ENCODE results near the gene ABHD17A.

Gene ABHD17A

GRCh38 chr19:1921326-1921725 lies 36.0 kb upstream of the ABHD17A start:
- no peaks in the 10 kb centered on the region for H3K4me1 ChIP-seq (ENCODE audit: insufficient read depth, low read length)
- no peak overlapping the region for H3K27ac ChIP-seq (ENCODE audit: low read length)
- H3K4me3 ChIP-seq (ENCODE audit: low read length): no peak overlapping the region
- H3K27me3 ChIP-seq (ENCODE audit: insufficient read depth, low read length): no peaks in the 10 kb centered on the region
- no peaks in the 10 kb centered on the region for H3K9me3 ChIP-seq (ENCODE audit: insufficient read depth, low read depth, low read length)
- peaks cover 58% of the 10 kb centered on the region for H3K36me3 ChIP-seq (ENCODE audit: insufficient read depth, low read depth, low read length)
- no peak overlapping the region for H3K9ac ChIP-seq (ENCODE audit: low read depth, low read length)

- H3K36me3 ChIP-seq (ENCODE audit: insufficient read depth, low read depth, low read length): peaks cover 59% of the 10 kb centered on the region
These were observed 35.3 kb upstream of the ABHD17A start for GRCh38 chr19:1920644-1921043.

GRCh38 chr19:1918975-1919374 lies 33.7 kb upstream of the ABHD17A start:
- Histone ChIP-seq H3K4me1 (ENCODE audit: insufficient read depth, low read length) (no peaks in the 10 kb centered on the region), H3K9ac (ENCODE audit: low read depth, low read length) (no peak overlapping the region), H3K27ac (ENCODE audit: low read length) (no peak overlapping the region), H3K27me3 (ENCODE audit: insufficient read depth, low read length) (no peaks in the 10 kb centered on the region), H3K9me3 (ENCODE audit: insufficient read depth, low read depth, low read length) (no peaks in the 10 kb centered on the region), H3K4me3 (ENCODE audit: low read length) (no peak overlapping the region), H3K36me3 (ENCODE audit: insufficient read depth, low read depth, low read length) (peaks cover 62% of the 10 kb centered on the region)

More at GRCh38 chr19:1920644-1921043, 35.3 kb upstream of the ABHD17A start:
- H3K9me3 ChIP-seq (ENCODE audit: insufficient read depth, low read depth, low read length): no peaks in the 10 kb centered on the region
- no peak overlapping the region for H3K27ac ChIP-seq (ENCODE audit: low read length)
- H3K4me1 ChIP-seq (ENCODE audit: insufficient read depth, low read length): no peaks in the 10 kb centered on the region
- no peak overlapping the region for H3K9ac ChIP-seq (ENCODE audit: low read depth, low read length)
- no peaks in the 10 kb centered on the region for H3K27me3 ChIP-seq (ENCODE audit: insufficient read depth, low read length)
- no peak overlapping the region for H3K4me3 ChIP-seq (ENCODE audit: low read length)

- Histone ChIP-seq H3K9ac (ENCODE audit: low read depth, low read length) (no peak overlapping the region), H3K36me3 (ENCODE audit: insufficient read depth, low read depth, low read length) (peaks cover 63% of the 10 kb centered on the region), H3K9me3 (ENCODE audit: insufficient read depth, low read depth, low read length) (no peaks in the 10 kb centered on the region), H3K4me1 (ENCODE audit: insufficient read depth, low read length) (no peaks in the 10 kb centered on the region), H3K4me3 (ENCODE audit: low read length) (no peak overlapping the region), H3K27ac (ENCODE audit: low read length) (no peak overlapping the region), H3K27me3 (ENCODE audit: insufficient read depth, low read length) (no peaks in the 10 kb centered on the region)
These were observed 32.6 kb upstream of the ABHD17A start for GRCh38 chr19:1917926-1918325.

- H3K27me3 ChIP-seq (ENCODE audit: insufficient read depth, low read length): no peaks in the 10 kb centered on the region
- H3K4me3 ChIP-seq (ENCODE audit: low read length): no peak overlapping the region
- no peaks in the 10 kb centered on the region for H3K4me1 ChIP-seq (ENCODE audit: insufficient read depth, low read length)
- H3K9ac ChIP-seq (ENCODE audit: low read depth, low read length): no peak overlapping the region
- peaks cover 58% of the 10 kb centered on the region for H3K36me3 ChIP-seq (ENCODE audit: insufficient read depth, low read depth, low read length)
- no peaks in the 10 kb centered on the region for H3K9me3 ChIP-seq (ENCODE audit: insufficient read depth, low read depth, low read length)
- no peak overlapping the region for H3K27ac ChIP-seq (ENCODE audit: low read length)
These were observed 31.9 kb upstream of the ABHD17A start for GRCh38 chr19:1917146-1917545.

GRCh38 chr19:1914826-1915341 lies 29.6 kb upstream of the ABHD17A start:
- H3K27ac ChIP-seq (ENCODE audit: low read length): no peak overlapping the region
- no peaks in the 10 kb centered on the region for H3K27me3 ChIP-seq (ENCODE audit: insufficient read depth, low read length)
- H3K4me3 ChIP-seq (ENCODE audit: low read length): no peak overlapping the region
- H3K4me1 ChIP-seq (ENCODE audit: insufficient read depth, low read length): no peaks in the 10 kb centered on the region
- H3K9me3 ChIP-seq (ENCODE audit: insufficient read depth, low read depth, low read length): no peaks in the 10 kb centered on the region
- no peak overlapping the region for H3K9ac ChIP-seq (ENCODE audit: low read depth, low read length)
- H3K36me3 ChIP-seq (ENCODE audit: insufficient read depth, low read depth, low read length): peaks cover 35% of the 10 kb centered on the region

- peaks cover 30% of the 10 kb centered on the region for H3K36me3 ChIP-seq (ENCODE audit: insufficient read depth, low read depth, low read length)
- H3K9ac ChIP-seq (ENCODE audit: low read depth, low read length): no peak overlapping the region
- no peaks in the 10 kb centered on the region for H3K9me3 ChIP-seq (ENCODE audit: insufficient read depth, low read depth, low read length)
- no peaks in the 10 kb centered on the region for H3K27me3 ChIP-seq (ENCODE audit: insufficient read depth, low read length)
- no peak overlapping the region for H3K27ac ChIP-seq (ENCODE audit: low read length)
- H3K4me3 ChIP-seq (ENCODE audit: low read length): no peak overlapping the region
- H3K4me1 ChIP-seq (ENCODE audit: insufficient read depth, low read length): no peaks in the 10 kb centered on the region
These were observed 28.7 kb upstream of the ABHD17A start for GRCh38 chr19:1913781-1914577.

- peaks cover 20% of the 10 kb centered on the region for H3K36me3 ChIP-seq (ENCODE audit: insufficient read depth, low read depth, low read length)
- H3K4me1 ChIP-seq (ENCODE audit: insufficient read depth, low read length): no peaks in the 10 kb centered on the region
- no peak overlapping the region for H3K9ac ChIP-seq (ENCODE audit: low read depth, low read length)
These were observed 27.6 kb upstream of the ABHD17A start for GRCh38 chr19:1912760-1913505.

GRCh38 chr19:1911995-1912394 lies 26.7 kb upstream of the ABHD17A start:
- H3K27ac ChIP-seq (ENCODE audit: low read length): no peak overlapping the region
- H3K27me3 ChIP-seq (ENCODE audit: insufficient read depth, low read length): no peaks in the 10 kb centered on the region
- no peak overlapping the region for H3K9ac ChIP-seq (ENCODE audit: low read depth, low read length)
- no peak overlapping the region for H3K4me3 ChIP-seq (ENCODE audit: low read length)
- no peaks in the 10 kb centered on the region for H3K4me1 ChIP-seq (ENCODE audit: insufficient read depth, low read length)
- H3K9me3 ChIP-seq (ENCODE audit: insufficient read depth, low read depth, low read length): no peaks in the 10 kb centered on the region
- H3K36me3 ChIP-seq (ENCODE audit: insufficient read depth, low read depth, low read length): peaks cover 14% of the 10 kb centered on the region

More at GRCh38 chr19:1912760-1913505, 27.6 kb upstream of the ABHD17A start:
- H3K9me3 ChIP-seq (ENCODE audit: insufficient read depth, low read depth, low read length): no peaks in the 10 kb centered on the region
- no peak overlapping the region for H3K27ac ChIP-seq (ENCODE audit: low read length)
- no peaks in the 10 kb centered on the region for H3K27me3 ChIP-seq (ENCODE audit: insufficient read depth, low read length)
- no peak overlapping the region for H3K4me3 ChIP-seq (ENCODE audit: low read length)

- peaks cover 9% of the 10 kb centered on the region for H3K36me3 ChIP-seq (ENCODE audit: insufficient read depth, low read depth, low read length)
- H3K4me1 ChIP-seq (ENCODE audit: insufficient read depth, low read length): no peaks in the 10 kb centered on the region
- no peak overlapping the region for H3K27ac ChIP-seq (ENCODE audit: low read length)
- no peak overlapping the region for H3K9ac ChIP-seq (ENCODE audit: low read depth, low read length)
- H3K9me3 ChIP-seq (ENCODE audit: insufficient read depth, low read depth, low read length): no peaks in the 10 kb centered on the region
- no peaks in the 10 kb centered on the region for H3K27me3 ChIP-seq (ENCODE audit: insufficient read depth, low read length)
- no peak overlapping the region for H3K4me3 ChIP-seq (ENCODE audit: low read length)
These were observed 25.8 kb upstream of the ABHD17A start for GRCh38 chr19:1911098-1911497.

GRCh38 chr19:1910177-1910576 lies 24.9 kb upstream of the ABHD17A start:
- H3K9ac ChIP-seq (ENCODE audit: low read depth, low read length): no peak overlapping the region; the same call in 1 of the 2 replicates
- H3K9me3 ChIP-seq (ENCODE audit: insufficient read depth, low read depth, low read length): no peaks in the 10 kb centered on the region
- no peaks in the 10 kb centered on the region for H3K4me1 ChIP-seq (ENCODE audit: insufficient read depth, low read length)
- no peak overlapping the region for H3K4me3 ChIP-seq (ENCODE audit: low read length)
- peaks cover 9% of the 10 kb centered on the region for H3K36me3 ChIP-seq (ENCODE audit: insufficient read depth, low read depth, low read length)
- no peak overlapping the region for H3K27ac ChIP-seq (ENCODE audit: low read length)
- H3K27me3 ChIP-seq (ENCODE audit: insufficient read depth, low read length): no peaks in the 10 kb centered on the region

GRCh38 chr19:1909761-1910080 lies 24.4 kb upstream of the ABHD17A start:
- Histone ChIP-seq H3K9me3 (ENCODE audit: insufficient read depth, low read depth, low read length) (no peaks in the 10 kb centered on the region), H3K27ac (ENCODE audit: low read length) (no peak overlapping the region), H3K4me1 (ENCODE audit: insufficient read depth, low read length) (no peaks in the 10 kb centered on the region; the same call in 1 of the 2 replicates), H3K4me3 (ENCODE audit: low read length) (no peak overlapping the region), H3K9ac (ENCODE audit: low read depth, low read length) (no peak overlapping the region; the same call in 1 of the 2 replicates), H3K36me3 (ENCODE audit: insufficient read depth, low read depth, low read length) (peaks cover 5% of the 10 kb centered on the region), H3K27me3 (ENCODE audit: insufficient read depth, low read length) (no peaks in the 10 kb centered on the region)
